Bronchial epithelial cell (primary cell): ENCODE data around the gene NABP1. TPM values are rescaled to one million over a fixed set of nuclear protein-coding genes. Genes with fewer than 3 reads are reported as not detected.

Source experiments
- DNase-seq: peaks from one replicate; pipeline ENCODE4 v3.0.0-alpha.2; 2010; ENCODE audit warnings: low read depth
- FAIRE-seq: peaks from 2 replicates; lab custom pipeline; 2011; peaks lifted over from hg19 to GRCh38; lab: Jason Lieb, UNC
- H3K27me3 ChIP-seq: 2 replicates; pipeline ENCODE4 v1.5.1; 2011; ENCODE audit warnings: low read length; ENCODE audit not compliant: control insufficient read depth, insufficient read depth
- H3K36me3 ChIP-seq: 2 replicates; pipeline ENCODE4 v1.5.1; 2011; ENCODE audit warnings: low read length; ENCODE audit not compliant: control insufficient read depth, insufficient read depth
- H3K4me3 ChIP-seq: 2 replicates; pipeline ENCODE4 v1.5.1; 2011; ENCODE audit warnings: mild to moderate bottlenecking, low read depth, low read length, control low read depth
- CTCF ChIP-seq: IDR thresholded peaks from 2 replicates; pipeline ENCODE4 v1.5.1; 2011; ENCODE audit warnings: mild to moderate bottlenecking, moderate library complexity, low read length, control low read depth, inconsistent platforms; ENCODE audit not compliant: insufficient read depth, severe bottlenecking
- total RNA-seq: library from RNA; depleted of rRNA; stranded (reverse); fragments of >200 nt; gene quantifications from 2 replicates; pipeline ENCODE4 v1.2.1, GENCODE V29; 2014

Gene NABP1
- total RNA-seq, 1 donor from 2014 or later = 45.5 TPM

- TF ChIP-seq CTCF = no peak
- H3K36me3 ChIP-seq = no peaks in the 10 kb centered on the region
- DNase-seq (no peak), FAIRE-seq (no peak)
- H3K27me3 ChIP-seq = no peaks in the 10 kb centered on the region
- no peak overlapping the region for H3K4me3 ChIP-seq
These were observed 28.9 kb downstream of the NABP1 start for GRCh38 chr2:191706791-191707190.

GRCh38 chr2:191707542-191707941 lies 29.6 kb downstream of the NABP1 start:
- H3K36me3 ChIP-seq = no peaks in the 10 kb centered on the region
- H3K4me3 ChIP-seq = no peak overlapping the region
- FAIRE-seq (no peak), DNase-seq (no peak)
- TF ChIP-seq CTCF = no peak
- no peaks in the 10 kb centered on the region for H3K27me3 ChIP-seq

- H3K36me3 ChIP-seq = no peaks in the 10 kb centered on the region
- H3K4me3 ChIP-seq = no peak overlapping the region
- H3K27me3 ChIP-seq = no peaks in the 10 kb centered on the region
- no peak for DNase-seq
- TF ChIP-seq CTCF = no peak
- no peak for FAIRE-seq
These were observed 32.5 kb downstream of the NABP1 start for GRCh38 chr2:191710411-191710900.

GRCh38 chr2:191711621-191712020 lies 33.7 kb downstream of the NABP1 start:
- Histone ChIP-seq H3K27me3 (no peaks in the 10 kb centered on the region), H3K4me3 (no peak overlapping the region), H3K36me3 (no peaks in the 10 kb centered on the region)
- no peak for FAIRE-seq
- TF ChIP-seq CTCF = no peak
- DNase-seq = no peak

- H3K36me3 ChIP-seq = no peaks in the 10 kb centered on the region
- TF ChIP-seq CTCF = peak; percentile 38
- no peak overlapping the region for H3K4me3 ChIP-seq
- FAIRE-seq (no peak), DNase-seq (no peak)
- no peaks in the 10 kb centered on the region for H3K27me3 ChIP-seq
These were observed 35.9 kb downstream of the NABP1 start for GRCh38 chr2:191713837-191714236.

- Histone ChIP-seq H3K4me3 (no peak overlapping the region), H3K36me3 (no peaks in the 10 kb centered on the region), H3K27me3 (no peaks in the 10 kb centered on the region)
- no peak for TF ChIP-seq CTCF
- no peak for FAIRE-seq
- DNase-seq = no peak
These were observed 37.0 kb downstream of the NABP1 start for GRCh38 chr2:191714925-191715324.
